K562 (cell line): ENCODE results near the gene SLC38A7. TPM values are rescaled to one million over a fixed set of nuclear protein-coding genes. Genes with fewer than 3 reads are reported as not detected.

Experiments used
- CBFB ChIP-seq: sonication (generic); formaldehyde crosslinking; IDR thresholded peaks from 2 replicates; pipeline ENCODE4 v1.4.0; 2020; ENCODE audit warnings: mild to moderate bottlenecking, missing genetic modification reagents
- CTBP1 ChIP-seq: fragments of 450-650 bp; IDR thresholded peaks from 2 replicates; pipeline ENCODE4 v1.6.1; 2016; ENCODE audit warnings: borderline replicate concordance
- DDX20 ChIP-seq: fragments of 450-650 bp; IDR thresholded peaks from 2 replicates; pipeline ENCODE4 v1.6.1; 2016; ENCODE audit warnings: missing genetic modification characterization, low read depth, mild to moderate bottlenecking, missing compliant biosample characterization, moderate library complexity
- ESRRA ChIP-seq: fragments of 450-650 bp; IDR thresholded peaks from 2 replicates; pipeline ENCODE4 v1.6.1; 2014; ENCODE audit warnings: low read depth, mild to moderate bottlenecking, moderate library complexity, borderline replicate concordance
- KLF10 ChIP-seq: fragments of 250-450 bp; sonication (Bioruptor Pico); IDR thresholded peaks from 2 replicates; pipeline ENCODE4 v1.6.1; 2021; ENCODE audit warnings: matching md5 sums
- NCOA1 ChIP-seq: fragments of 450-650 bp; IDR thresholded peaks from 2 replicates; pipeline ENCODE4 v1.6.1; 2016; ENCODE audit warnings: low read depth
- NUFIP1 ChIP-seq: fragments of 450-650 bp; IDR thresholded peaks from 2 replicates; pipeline ENCODE4 v1.6.1; 2018; ENCODE audit not compliant: partially characterized antibody
- RBM34 ChIP-seq: fragments of 200-400 bp; formaldehyde crosslinking; IDR thresholded peaks from 2 replicates; pipeline ENCODE4 v1.6.1; 2018; ENCODE audit warnings: low read length, borderline replicate concordance; ENCODE audit not compliant: insufficient read depth
- RCOR1 ChIP-seq, 2 experiments: IDR thresholded peaks; 2 replicates each; pipeline ENCODE4 v1.6.1; 2012; ENCODE audit warnings: low read depth in 2 of 2, low read length in 2 of 2, borderline replicate concordance in 1 of 2, improper control_type of control experiment in 1 of 2
- RFX7 ChIP-seq: fragments of 250-450 bp; sonication (Bioruptor Pico); IDR thresholded peaks from 2 replicates; pipeline ENCODE4 v1.5.1; 2021; ENCODE audit warnings: mild to moderate bottlenecking
- SNIP1 ChIP-seq: fragments of 450-650 bp; IDR thresholded peaks from 2 replicates; pipeline ENCODE4 v1.7.1; 2017; ENCODE audit warnings: low read depth, mild to moderate bottlenecking
- SPI1 ChIP-seq: IDR thresholded peaks from 2 replicates; pipeline ENCODE4 v1.6.1; 2011; ENCODE audit warnings: low read depth, low read length, control low read depth, borderline replicate concordance
- SUPT5H ChIP-seq: fragments of 450-650 bp; IDR thresholded peaks from 2 replicates; pipeline ENCODE4 v1.6.1; 2016
- WHSC1 ChIP-seq: IDR thresholded peaks from one replicate; pipeline ENCODE4 v1.6.1; 2012; ENCODE audit warnings: low read length, control low read depth, inconsistent platforms
- ZC3H11A ChIP-seq: IDR thresholded peaks from 2 replicates; pipeline ENCODE4 v1.6.1; 2012; ENCODE audit warnings: low read depth, low read length, improper control_type of control experiment
- ZFP36 ChIP-seq: fragments of 150-350 bp; IDR thresholded peaks from 2 replicates; pipeline ENCODE4 v1.6.1; 2018; ENCODE audit warnings: low read length, low read depth; ENCODE audit not compliant: partially characterized antibody
- ZNF140 ChIP-seq: fragments of 250-450 bp; sonication (Bioruptor Pico); IDR thresholded peaks from 2 replicates; pipeline ENCODE4 v1.8.0; 2021; ENCODE audit warnings: moderate library complexity, mild to moderate bottlenecking, inconsistent platforms
- ZNF175 ChIP-seq: fragments of 200-800 bp; sonication (Bioruptor generic); IDR thresholded peaks from 2 replicates; pipeline ENCODE4 v1.6.1; 2016; ENCODE audit warnings: low read depth, mild to moderate bottlenecking, missing genetic modification characterization, missing compliant biosample characterization
- ZNF274 ChIP-seq: IDR thresholded peaks from 2 replicates; pipeline ENCODE4 v1.6.1; 2011; ENCODE audit warnings: low read depth, mild to moderate bottlenecking, low read length, moderate library complexity, borderline replicate concordance
- ZNF436 ChIP-seq: fragments of 250-450, 450-650 bp; sonication (Bioruptor Pico); formaldehyde crosslinking; IDR thresholded peaks from 2 replicates; pipeline ENCODE4 v1.7.0; 2020; ENCODE audit warnings: mild to moderate bottlenecking
- ZNF766 ChIP-seq: fragments of 200-800 bp; sonication (Bioruptor generic); conservative IDR thresholded peaks from 2 replicates; pipeline ENCODE4 v1.6.1; 2016; ENCODE audit warnings: missing genetic modification characterization, missing compliant biosample characterization
- polyA plus RNA-seq, 8 experiments: library from polyadenylated mRNA; depleted of rRNA in 4 of 8; stranded (reverse) in 5 of 8; unstranded in 3 of 8; fragments of >200 nt; fragmentation: Nextera tagmentation in 2 of 8; fragmentation: Illumina TruSeq in 1 of 8; extraction: Ambion mirVana in 2 of 8; extraction: Trizol in 1 of 8; gene quantifications; 2 replicates each; pipeline versions ENCODE4 v1.2.1 to v1.2.3, GENCODE V29; 2011 to 2014; ENCODE audit warnings: inconsistent platforms in 1 of 8, missing spikeins in 1 of 8
- total RNA-seq, 7 experiments: library from RNA; depleted of rRNA in 6 of 7; stranded (reverse); fragments of >200 nt in 6 of 7; fragmentation: Illumina TruSeq in 2 of 7; extraction: Trizol in 2 of 7; gene quantifications; 2 replicates each; pipeline versions ENCODE4 v1.2.1 to v1.2.3, GENCODE V29; 2011 to 2021; ENCODE audit warnings: low replicate concordance in 1 of 7
- TF ChIP-seq, protein P1 (sequence below): fragments of 250-450 bp; sonication (Bioruptor Pico); IDR thresholded peaks from 2 replicates; pipeline ENCODE4 v1.5.0; 2021
- TF ChIP-seq, protein P2 (sequence below), 2 experiments: fragments of 450-650 bp; conservative IDR thresholded peaks; 2 replicates each; pipeline ENCODE4 v1.6.1; 2017; ENCODE audit warnings: mild to moderate bottlenecking in 2 of 2, moderate library complexity in 2 of 2
- TF ChIP-seq, protein P3 (sequence below), 2 experiments: fragments of 150-350 bp in 1 of 2; IDR thresholded peaks; 2 replicates each; pipeline ENCODE4 v1.6.1; 2012 to 2016; ENCODE audit warnings: low read depth in 2 of 2, low read length in 2 of 2, mild to moderate bottlenecking in 1 of 2, moderate library complexity in 1 of 2
- TF ChIP-seq, protein P4 (sequence below): fragments of 450-650 bp; conservative IDR thresholded peaks from 2 replicates; pipeline ENCODE4 v1.6.1; 2016; ENCODE audit warnings: missing genetic modification characterization, low read depth, mild to moderate bottlenecking, missing compliant biosample characterization, moderate library complexity

The SLC38A7 gene
- total and polyA plus RNA-seq, 9 of the 15 experiments (the other 6 are each of a cell fraction or from before 2014, with no cell fraction given) = 2.7 to 12.2 (median 6.5) TPM

DNA sequence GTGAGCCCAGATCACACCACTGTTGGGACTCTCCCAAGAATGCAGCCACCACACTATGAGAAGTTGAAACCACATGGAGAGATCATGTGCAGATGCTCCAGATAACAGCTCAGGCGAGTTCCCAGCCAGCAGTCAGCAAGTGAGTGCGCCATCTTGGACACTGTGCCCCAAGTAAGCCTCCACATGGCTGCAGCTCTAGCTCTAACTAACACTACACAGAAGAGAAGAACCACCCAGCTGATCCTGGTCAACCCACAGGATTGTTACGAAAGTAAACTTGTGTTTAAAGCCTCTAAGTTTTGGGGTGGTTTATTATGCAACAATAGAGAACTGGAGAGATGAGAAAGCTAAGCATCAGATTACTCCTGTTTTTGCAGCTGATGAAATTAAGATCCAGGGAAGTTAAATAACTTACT, 25.8 kb downstream of the SLC38A7 start (continued):
- TF ChIP-seq, protein P1, sequence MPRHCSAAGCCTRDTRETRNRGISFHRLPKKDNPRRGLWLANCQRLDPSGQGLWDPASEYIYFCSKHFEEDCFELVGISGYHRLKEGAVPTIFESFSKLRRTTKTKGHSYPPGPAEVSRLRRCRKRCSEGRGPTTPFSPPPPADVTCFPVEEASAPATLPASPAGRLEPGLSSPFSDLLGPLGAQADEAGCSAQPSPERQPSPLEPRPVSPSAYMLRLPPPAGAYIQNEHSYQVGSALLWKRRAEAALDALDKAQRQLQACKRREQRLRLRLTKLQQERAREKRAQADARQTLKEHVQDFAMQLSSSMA (CRISPR knock-in tag) = no peak
- TF ChIP-seq ZFP36 = no peak
- no peak for TF ChIP-seq KLF10 (CRISPR knock-in tag)
- TF ChIP-seq ZNF175 (CRISPR knock-in tag) = no peak
- TF ChIP-seq CBFB (CRISPR knock-in tag) = no peak
- TF ChIP-seq RFX7 (CRISPR knock-in tag) = no peak
- TF ChIP-seq, protein P2, sequence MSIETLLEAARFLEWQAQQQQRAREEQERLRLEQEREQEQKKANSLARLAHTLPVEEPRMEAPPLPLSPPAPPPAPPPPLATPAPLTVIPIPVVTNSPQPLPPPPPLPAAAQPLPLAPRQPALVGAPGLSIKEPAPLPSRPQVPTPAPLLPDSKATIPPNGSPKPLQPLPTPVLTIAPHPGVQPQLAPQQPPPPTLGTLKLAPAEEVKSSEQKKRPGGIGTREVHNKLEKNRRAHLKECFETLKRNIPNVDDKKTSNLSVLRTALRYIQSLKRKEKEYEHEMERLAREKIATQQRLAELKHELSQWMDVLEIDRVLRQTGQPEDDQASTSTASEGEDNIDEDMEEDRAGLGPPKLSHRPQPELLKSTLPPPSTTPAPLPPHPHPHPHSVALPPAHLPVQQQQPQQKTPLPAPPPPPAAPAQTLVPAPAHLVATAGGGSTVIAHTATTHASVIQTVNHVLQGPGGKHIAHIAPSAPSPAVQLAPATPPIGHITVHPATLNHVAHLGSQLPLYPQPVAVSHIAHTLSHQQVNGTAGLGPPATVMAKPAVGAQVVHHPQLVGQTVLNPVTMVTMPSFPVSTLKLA (conservative IDR thresholded peaks at IDR 0.05) = no peak
- TF ChIP-seq SUPT5H = no peak
- TF ChIP-seq SPI1 = no peak
- TF ChIP-seq, protein P3, sequence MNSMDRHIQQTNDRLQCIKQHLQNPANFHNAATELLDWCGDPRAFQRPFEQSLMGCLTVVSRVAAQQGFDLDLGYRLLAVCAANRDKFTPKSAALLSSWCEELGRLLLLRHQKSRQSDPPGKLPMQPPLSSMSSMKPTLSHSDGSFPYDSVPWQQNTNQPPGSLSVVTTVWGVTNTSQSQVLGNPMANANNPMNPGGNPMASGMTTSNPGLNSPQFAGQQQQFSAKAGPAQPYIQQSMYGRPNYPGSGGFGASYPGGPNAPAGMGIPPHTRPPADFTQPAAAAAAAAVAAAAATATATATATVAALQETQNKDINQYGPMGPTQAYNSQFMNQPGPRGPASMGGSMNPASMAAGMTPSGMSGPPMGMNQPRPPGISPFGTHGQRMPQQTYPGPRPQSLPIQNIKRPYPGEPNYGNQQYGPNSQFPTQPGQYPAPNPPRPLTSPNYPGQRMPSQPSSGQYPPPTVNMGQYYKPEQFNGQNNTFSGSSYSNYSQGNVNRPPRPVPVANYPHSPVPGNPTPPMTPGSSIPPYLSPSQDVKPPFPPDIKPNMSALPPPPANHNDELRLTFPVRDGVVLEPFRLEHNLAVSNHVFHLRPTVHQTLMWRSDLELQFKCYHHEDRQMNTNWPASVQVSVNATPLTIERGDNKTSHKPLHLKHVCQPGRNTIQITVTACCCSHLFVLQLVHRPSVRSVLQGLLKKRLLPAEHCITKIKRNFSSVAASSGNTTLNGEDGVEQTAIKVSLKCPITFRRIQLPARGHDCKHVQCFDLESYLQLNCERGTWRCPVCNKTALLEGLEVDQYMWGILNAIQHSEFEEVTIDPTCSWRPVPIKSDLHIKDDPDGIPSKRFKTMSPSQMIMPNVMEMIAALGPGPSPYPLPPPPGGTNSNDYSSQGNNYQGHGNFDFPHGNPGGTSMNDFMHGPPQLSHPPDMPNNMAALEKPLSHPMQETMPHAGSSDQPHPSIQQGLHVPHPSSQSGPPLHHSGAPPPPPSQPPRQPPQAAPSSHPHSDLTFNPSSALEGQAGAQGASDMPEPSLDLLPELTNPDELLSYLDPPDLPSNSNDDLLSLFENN (IDR thresholded peaks at IDR 0.05; ENCODE audit: low read depth in 2 of 2, low read length in 2 of 2) = no peak
- TF ChIP-seq NUFIP1 = no peak
- no peak for TF ChIP-seq RCOR1 (IDR thresholded peaks at IDR 0.05; ENCODE audit: borderline replicate concordance in 1 of 2, low read depth in 2 of 2, low read length in 2 of 2)
- TF ChIP-seq RBM34 = no peak
- peak; percentile 58 for TF ChIP-seq ZNF766 (CRISPR knock-in tag)
- no peak for TF ChIP-seq ZNF274
- TF ChIP-seq CTBP1 = 0 out of 2 replicates have a peak, but pooled peaks have one; percentile 12
- peak; percentile 41; the same call in 1 of the 2 replicates for TF ChIP-seq ESRRA
- TF ChIP-seq ZNF436 (CRISPR knock-in tag) = no peak
- TF ChIP-seq, protein P4, sequence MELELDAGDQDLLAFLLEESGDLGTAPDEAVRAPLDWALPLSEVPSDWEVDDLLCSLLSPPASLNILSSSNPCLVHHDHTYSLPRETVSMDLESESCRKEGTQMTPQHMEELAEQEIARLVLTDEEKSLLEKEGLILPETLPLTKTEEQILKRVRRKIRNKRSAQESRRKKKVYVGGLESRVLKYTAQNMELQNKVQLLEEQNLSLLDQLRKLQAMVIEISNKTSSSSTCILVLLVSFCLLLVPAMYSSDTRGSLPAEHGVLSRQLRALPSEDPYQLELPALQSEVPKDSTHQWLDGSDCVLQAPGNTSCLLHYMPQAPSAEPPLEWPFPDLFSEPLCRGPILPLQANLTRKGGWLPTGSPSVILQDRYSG (tag) = no peak
- TF ChIP-seq ZNF140 (CRISPR knock-in tag) = no peak
- no peak for TF ChIP-seq WHSC1
- no peak for TF ChIP-seq SNIP1
- no peak for TF ChIP-seq NCOA1
- TF ChIP-seq DDX20 (tag) = no peak
- no peak for TF ChIP-seq ZC3H11A
